Stimulated activated CD4-positive, alpha-beta T cell treated with anti-CD3 and anti-CD28 coated beads, Interleukin-15, amount 100 ng/mL, for 1 hour (primary cell): ENCODE data around the gene PLVAP.

Source experiments
- DNase-seq, 2 donors: peaks; one replicate each; pipeline ENCODE4 v3.0.0-alpha.2; 2020; ENCODE audit warnings: low read depth in 1 of 2, low spot score in 1 of 2

The PLVAP gene

DNA sequence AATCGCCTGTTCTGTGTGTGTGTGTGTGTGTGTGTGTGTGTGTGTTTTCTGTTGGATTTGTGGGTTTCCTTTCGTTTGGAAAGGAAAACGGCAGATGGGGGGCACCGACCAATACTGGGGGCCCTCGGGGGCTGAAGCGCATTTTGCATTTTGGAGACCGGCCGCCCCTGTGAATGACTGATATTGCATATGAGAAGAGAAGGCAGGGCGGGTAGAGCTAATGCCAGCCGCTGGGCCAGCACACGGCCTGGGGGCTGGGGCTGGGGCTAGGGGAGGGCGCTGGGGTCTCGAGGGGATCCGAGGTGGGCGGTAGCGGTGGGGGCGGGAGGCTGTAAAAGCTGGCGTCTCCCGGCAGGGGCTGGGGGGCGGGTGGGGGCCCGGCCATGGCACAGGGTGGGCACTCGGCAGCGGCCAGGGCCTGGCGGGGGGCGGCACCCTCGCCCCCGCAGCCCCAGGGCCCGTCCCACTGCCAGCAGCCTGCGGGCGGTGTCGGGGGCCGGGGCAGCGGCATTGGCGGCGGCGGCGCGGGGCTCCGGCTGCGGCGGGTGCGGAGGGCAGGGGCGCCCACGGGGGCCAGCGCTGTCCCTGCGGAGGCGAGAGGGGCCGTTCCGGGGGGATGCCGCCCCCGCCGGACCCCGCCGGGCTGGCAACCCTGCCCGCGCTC lies 53.7 kb downstream of the PLVAP start:
- no peak for DNase-seq

DNA sequence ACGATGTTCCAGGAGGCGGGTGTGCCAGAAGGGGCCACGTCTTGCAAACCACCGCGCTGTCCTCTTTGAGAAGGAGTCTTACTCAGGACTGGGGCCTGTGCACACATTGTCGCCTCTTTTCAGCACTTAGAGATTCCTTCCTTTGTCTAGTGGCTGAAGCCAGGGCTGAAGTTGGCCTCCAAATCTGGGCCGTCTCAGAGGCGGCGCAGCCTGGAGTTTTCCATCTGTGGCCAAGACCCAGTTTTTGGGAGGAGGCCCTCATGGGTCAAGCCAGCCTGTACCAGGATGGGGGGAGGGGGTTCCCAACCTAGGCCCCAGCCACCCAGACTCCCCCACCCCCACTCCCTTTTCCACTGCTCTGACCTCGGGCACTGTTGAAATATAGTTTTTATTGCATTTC lies 54.3 kb downstream of the PLVAP start:
- no peak for DNase-seq

DNA sequence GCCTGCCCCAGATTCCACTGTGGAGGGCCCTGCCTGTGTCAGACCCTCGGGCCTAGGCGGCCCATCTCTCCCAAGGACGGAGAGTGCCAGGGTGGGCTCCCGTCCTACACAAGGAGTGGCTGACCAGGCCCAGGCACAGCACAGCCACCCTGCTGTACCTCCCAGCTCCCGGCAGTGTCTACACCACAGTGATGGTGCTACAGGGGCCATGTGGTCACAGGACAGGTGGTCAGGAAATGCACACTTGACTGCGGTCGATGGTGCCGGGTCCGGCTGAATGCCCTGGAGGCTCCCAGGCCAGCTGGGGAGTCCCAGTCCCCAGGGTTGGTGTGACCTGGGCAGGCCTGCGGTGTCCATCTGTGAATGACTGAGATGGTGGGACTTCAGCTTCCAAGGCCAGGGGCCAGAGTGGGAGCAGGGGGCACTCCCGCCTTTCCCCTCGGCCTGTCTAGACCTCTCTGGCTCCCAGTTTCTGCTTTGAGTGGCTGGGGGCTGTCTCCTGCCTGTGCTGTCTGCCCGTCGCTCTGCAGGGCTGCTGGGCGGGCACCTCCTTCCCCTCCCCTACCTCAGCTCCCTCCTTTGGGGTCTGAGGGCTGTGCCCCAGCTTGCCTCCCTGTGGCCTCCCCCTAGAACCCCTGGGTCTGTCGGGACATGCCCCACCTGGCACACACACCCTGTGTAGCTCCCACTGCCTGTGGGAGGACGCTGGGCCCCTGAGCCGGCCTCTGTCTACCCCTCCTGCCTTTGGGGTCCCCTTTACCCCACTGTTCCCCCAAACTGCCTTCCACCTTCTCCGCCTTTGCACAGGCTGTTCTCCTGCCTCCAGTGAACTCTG lies 55.3 kb downstream of the PLVAP start:
- DNase-seq: no peak

DNA sequence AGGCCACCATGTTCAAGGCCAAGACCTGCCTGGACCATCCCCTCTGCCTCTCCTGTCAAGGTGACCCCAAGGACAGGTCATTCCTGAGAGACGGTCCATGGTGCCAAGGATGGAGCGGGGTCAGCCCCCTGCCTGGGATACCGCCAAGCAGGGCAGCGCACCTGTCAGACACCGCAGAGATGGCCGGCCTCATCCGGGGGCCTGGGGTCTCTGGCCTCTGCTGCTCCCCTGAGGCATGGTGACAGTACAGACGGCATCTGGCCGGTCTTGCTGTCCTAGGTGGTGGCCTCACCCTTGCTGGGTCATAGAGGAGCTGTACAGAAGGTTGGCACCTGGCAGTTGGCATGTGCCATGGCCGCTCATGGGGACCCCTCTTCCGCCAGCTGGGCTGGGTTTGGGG lies 56.7 kb downstream of the PLVAP start:
- no peak for DNase-seq

DNA sequence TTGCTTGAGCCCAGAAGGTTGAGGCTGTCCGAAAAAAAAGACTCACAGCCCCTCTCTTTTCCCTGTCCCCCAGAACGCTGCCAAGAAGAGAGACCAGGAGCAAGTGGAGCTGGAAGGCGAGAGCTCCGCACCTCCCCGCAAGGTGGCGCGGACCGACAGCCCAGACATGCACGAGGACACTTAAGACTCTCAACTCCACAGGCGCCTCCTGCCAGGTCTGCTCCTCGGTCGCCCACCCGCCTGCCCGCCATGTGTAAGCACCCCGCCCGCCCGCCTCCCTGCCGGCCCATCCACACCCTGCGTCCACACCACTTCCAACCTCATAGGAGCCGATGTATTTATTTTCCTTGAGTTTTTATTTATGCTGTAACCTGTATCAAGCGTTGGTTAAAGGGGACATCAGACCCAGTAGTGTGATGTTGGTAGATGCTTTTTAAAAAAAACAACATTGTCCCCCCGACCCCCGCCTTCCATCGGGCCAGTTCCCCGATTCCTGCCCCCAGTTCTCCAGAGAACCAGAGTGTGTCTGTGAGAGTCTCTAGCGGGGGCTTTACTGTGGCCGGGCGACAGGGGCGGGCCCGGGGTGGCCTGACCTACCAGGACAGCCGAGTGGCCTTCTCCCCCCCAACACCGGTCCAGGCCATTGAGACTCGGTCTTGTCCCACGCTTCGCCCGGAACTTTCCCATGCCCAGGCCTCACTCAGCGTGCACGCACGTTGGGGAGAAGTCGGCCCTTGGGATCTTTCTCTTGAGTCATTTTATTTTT lies 57.5 kb downstream of the PLVAP start:
- no peak for DNase-seq

DNA sequence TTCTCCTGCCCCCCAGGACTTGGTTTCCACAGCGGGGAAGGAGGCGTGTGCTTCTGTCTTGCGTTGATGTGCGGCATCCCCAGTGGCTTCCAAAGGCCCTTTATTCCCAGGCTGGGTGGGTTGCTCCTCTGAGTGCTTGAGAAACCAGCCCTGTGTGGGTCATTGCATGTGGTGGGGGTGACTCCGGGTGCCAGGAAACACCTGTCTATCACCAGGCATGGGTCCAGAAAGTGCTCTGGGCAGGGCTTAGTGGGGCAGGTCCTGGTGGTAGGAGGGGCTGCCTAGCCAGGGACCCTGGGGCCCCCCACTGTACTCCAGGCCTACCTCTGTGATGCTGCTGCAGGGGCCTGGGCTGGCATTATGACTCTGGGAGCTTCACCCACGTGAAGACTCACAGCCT lies 58.2 kb downstream of the PLVAP start:
- DNase-seq: no peak

DNA sequence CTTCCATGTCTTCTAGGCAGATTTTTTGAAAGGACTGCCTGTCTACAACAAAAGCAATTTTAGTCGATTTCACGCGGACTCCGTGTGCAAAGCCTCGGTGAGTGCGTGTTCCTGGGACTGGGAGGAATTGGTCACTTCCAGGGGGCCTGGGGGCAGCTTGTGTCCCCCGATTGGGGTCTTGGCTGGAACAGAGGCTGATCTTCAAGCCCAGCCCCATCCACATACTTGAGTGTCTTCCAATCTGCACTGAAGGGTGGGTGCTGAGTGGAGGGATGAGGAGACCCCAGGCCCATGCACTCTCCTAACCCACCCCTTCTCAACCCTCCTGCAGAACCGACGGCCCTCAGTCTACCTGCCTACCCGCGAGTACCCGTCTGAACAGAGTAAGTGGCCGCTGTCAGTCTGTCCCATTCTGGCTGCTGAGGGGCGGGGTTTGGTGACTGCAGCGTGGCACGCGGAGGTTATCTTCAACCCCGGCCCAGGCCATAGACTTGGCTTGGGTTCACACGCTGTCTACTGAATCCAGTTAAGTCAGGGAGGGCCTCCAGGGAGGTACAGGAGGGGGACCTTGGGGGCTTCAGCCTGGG lies 63.0 kb downstream of the PLVAP start:
- no peak for DNase-seq

DNA sequence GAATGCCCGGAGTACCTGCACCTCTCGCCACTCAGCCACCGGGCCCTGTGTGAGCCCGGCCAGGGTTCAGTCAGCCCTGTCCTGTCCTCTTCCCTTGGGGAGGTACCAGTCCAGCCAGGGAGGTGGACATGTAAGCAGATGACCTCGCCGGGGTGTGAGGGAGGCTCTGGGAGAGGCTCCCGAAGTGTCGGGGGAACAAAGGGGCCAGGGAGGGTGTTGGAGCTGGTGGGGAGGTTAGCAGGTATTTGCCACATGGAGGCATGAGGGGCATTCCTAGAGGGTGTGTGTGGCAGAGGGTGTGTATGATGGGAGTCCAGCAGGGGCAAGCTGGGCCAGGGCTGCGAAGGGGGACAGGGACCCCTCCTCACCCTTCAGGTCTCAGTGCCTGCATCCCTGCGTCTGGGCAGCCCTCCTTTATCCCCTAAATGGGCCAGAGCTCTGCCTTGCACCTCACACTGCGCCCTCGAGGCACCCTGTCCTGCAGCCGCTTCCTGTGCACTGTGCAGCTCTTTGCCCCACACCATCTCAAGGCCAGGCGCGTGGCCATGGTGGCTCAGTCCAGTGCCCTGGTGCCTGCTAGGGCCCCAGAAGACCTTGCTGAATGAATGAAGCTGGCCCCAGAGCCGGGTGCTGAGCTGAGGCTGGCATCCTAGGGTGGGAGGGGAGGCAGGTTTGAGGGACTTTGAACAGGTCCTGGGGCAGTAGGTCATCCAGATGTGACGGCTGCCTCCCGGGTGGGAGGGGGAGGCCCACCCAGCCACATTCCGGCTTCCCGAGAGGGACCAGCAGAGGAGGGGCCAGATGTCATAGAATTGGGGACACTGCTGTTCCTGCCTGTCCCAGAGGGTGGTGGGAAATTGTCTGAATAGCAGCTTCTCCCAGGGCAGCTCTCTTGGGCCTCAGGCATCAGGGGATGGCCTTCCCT lies 64.7 kb downstream of the PLVAP start:
- no peak for DNase-seq

DNA sequence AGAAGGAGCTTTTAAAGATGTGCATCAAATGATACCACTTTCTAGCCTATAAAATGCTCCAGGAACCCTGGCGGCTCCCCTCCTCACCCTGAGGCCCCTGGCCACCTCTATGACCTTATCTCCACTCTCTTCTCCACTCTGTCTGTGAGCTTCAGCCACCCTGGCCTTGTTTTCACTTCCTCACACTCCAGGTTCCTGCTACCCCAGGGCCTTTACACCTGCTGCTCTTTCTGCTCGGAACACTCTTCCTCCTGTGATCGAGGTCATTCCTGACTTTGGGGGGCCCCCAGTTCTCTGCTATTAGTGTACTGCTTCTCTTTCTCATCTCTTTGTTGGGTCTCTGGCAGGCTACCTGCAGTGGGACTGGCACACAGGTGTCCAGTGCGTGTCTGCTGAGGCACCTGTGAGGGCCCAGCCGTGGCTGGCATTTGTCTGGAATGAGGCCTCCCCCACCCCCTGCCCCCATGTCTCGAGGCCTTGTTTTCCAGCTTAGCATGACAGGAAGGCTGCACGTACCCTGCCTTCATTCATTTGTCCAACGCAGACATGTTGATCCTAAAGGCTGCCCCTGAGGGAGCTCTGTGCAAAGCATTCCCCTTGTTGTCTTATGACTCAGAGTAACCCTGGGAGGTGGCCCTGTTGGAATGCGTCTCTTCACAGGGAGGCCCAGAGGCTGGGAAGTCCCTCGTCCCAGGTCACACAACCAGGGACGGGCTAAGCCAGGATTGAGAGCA lies 65.5 kb downstream of the PLVAP start:
- DNase-seq: no peak

DNA sequence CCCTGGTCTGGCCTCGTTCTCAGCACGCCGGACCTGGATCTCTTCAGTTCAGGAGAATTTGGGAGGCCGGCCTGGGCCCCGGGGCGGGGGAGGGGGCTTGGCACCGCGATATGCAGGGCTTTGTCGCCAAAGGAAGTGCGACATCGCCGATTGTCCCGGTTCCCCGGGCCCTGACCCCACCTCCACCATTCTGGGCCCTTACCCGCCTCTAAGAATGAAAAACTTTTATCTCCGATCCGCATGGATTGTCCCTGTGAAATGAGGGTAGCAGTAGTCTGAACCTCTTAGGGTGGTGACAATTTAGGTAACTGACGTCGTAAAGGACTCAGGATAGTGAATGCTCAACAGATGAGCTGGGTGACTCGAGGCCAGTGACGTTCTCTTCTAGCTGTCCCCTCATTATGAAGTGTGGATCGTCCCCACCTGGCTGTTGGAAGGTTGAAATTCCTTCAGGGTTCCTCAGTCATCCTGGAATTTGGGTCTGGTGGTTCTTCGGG lies 67.1 kb downstream of the PLVAP start:
- no peak for DNase-seq

DNA sequence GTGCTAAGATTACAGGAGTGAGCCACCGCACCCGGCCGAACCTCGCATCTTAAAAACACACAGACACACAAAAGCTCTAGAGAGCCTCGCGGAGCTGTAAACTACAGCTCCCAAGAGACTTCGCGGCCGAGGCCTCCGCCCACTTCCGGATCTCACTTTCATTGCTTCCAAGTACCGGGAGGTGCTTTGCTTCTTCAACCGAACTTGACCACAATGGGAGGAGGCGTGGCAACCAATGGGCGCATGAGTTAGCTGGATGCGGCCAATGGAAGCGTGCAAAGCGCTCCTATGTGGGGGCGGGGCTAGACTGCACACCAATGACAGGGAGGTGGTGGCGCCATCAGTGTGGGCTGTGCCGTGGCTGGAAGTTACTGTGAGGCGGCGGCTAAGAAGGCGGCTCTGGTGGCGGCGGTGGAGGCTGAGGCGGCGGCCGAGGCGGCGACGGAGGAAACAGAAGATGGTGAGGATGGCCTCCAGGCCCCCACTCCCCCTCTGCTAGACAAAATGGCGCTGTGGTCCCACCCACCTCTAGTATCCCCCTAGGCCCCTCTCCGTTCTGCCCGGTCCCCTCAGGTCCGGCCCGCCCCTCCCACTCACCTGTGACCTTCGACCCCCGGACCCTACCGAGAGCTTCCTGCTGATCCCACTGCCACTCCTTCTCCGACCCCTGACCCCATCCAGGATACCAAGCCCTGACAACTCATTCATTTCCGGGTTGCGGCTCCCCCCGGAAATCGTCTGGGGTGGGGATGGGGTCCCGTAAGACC lies 67.8 kb downstream of the PLVAP start, which contains the start of gene DDA1:
Gene DDA1, plus strand, starts transcription at position 366 of the 767 bp plus-strand sequence. Its CDS starts 92 bp downstream, at position 458.
- DNase-seq: peak; percentile 89 to 97

DNA sequence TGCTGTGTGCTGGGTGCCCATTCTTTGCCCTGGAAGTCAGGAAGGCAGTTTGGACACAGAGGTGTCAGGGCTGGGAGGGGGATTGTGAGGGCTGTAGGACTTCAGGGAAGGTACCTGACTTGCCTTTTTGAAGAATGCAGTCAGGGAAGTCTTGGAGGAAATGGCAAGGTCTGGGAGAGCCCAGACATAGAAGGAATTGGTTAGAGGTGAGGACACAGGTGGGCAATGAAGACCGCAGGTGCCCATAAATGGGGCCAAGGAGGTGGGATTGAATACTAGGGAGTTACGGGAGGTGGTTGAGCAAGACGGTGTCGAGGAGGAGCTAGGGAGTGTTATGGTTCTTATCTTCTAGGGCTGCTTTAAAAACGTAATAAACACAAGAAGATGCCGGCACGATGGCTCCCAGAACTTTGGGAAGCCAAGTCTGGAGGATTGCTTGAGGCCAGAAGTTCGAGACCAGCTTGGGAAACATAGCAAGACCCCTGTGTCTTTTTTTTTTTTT lies 69.2 kb downstream of the PLVAP start:
- DNase-seq: no peak

DNA sequence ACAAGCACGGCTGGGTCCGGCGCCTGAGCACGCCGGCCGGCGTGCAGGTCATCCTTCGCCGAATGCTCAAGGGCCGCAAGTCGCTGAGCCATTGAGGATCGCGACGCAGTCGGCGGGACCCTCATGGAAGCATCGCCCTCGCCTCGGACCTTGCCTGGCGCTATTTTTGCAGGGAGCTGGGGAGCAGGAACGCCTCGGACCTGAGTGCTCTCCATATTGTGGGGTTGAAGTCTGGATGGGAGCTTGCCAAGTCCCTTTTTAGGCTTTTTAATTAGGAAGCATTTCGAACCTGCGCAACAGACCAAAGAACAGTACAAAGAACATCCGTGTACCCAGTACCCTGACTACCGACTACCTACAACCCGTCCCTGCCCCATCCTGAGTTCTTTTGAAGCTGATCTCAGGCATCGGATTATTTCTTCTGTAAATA lies 70.8 kb downstream of the PLVAP start:
- DNase-seq: no peak

DNA sequence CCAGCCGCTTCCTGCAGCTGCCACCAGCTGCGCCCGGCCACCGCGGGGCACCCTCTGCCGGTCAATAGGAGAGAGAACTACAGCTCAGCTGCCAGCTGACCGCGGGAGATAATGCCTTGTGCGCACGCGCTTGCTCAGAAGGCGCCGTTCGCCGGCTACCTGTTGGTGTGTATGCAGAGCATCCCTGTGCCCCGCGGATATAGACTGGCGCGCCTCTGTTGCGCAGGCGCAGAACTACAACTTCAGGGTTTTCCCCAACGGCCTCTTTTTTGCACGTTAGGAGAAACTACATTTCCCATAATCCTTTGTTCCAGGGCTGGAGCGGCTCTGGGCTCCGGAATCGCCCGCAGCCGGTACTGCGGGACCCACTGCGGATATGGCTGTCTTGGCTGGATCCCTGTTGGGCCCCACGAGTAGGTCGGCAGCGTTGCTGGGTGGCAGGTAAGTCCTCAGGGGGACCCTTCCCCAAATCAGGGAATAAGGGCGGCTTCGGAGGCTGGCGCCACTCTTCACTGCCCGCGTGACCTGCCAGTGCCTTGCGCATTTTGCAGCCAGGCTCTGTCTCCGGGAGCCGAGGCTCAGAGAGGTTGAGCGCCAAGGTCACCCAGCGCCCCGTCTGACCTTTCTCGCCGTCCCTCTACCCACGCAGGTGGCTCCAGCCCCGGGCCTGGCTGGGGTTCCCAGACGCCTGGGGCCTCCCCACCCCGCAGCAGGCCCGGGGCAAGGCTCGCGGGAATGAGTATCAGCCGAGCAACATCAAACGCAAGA lies 71.4 kb downstream of the PLVAP start, which contains the start of gene MRPL34:
Gene MRPL34, plus strand, starts transcription at position 356 of the 768 bp plus-strand sequence. Its CDS starts 21 bp downstream, at position 377.
- peak; percentile 85 to 89 for DNase-seq

DNA sequence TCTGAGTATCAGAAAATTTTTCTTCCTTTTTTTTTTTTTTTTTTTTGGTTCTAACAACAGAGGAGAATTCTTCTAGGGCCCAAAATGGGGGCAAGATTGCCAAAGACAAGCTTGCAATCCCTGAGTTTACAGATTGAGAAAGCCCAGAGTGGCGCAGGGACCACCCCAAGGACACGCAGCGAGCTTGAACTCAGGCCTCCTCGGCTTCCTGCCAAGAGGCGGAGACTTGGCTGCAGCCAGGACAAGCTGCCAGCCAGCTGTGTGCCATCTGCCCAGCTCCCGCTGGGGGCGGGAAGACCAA lies 72.0 kb downstream of the PLVAP start:
- no peak for DNase-seq

DNA sequence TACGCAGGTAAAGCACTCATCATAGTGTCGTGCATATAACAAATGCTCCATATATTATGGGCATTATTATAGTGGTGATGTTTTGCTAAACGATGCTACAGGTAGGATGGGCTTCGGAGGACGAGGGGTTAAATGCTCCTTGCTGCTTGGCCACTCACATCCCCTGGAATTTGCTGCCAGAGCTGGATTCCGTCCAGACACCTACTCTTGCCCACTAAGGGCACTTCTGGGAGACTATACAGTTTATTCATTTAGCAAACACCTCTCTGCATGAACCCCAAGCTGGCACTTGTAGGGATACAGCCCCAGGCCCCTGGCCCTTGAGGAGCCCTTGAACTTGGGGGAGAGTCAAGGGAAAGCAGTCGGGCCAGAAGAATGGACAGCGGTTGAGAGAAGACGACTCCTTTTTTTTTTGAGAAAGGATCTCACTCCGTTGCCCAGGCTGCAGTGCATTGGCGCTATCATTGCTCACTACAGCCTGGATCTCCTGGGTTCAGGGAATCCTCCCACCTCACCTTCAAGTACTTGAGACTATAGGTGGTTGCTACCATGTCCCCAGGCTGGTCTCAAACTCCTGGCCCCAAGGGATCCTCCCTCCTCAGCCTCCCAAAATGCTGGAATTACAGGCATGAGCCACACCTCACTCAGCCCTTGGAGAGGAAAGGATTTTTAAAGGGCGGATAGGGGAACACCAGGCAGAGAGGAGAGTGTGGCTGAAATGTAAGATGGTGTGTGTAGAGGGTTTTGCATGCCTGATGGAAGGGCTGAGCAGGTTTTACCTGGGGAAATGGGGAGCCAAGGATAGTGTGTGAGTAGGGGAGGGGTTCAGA lies 72.5 kb downstream of the PLVAP start:
- DNase-seq: no peak

DNA sequence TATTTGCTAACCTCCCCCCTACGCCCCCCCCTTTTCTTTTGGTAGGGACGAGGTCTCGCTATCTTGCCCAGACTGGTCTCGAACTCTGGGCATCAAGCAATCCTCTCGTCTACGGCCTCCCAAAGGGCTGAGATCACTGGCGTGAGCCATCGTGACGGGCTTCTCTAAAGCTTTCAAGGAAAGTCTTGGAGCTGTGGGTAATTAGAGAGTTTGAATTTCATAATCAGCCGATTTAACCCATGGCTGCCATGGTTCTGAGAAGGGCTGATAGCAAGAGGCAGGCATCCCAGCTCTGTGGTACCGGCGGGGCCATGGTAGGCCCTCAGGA lies 73.2 kb downstream of the PLVAP start:
- DNase-seq: no peak
